Activated CD4-positive, alpha-beta T cell treated with anti-CD3 and anti-CD28 coated beads, Interleukin-2, amount 50 U/mL, for 1 hour (primary cell): ENCODE results near the gene OXCT2.

ENCODE experiments used
- DNase-seq: peaks from one replicate; pipeline ENCODE4 v3.0.0-alpha.2; 2020

OXCT2 gene

DNA sequence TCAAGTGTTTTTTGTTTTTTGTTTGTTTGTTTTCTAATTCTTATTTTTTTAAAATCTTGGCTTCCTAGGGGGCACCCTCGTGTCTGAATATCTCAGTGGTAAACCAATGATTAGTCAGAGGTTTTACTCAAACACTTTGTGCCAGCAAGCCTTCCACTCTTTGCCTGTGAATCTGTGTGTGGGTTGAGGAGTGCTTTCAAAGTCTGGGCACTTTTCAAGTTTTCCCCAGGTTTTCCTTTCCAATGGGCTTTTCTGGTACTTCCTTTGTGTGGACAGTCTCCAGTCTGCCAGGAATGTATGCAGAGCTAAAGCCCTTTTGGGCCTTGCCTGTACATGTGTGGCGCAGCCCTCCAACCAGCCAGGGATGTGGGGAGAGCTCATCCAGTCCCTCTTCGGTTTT lies 42.1 kb downstream of the OXCT2 start:
- DNase-seq: no peak

DNA sequence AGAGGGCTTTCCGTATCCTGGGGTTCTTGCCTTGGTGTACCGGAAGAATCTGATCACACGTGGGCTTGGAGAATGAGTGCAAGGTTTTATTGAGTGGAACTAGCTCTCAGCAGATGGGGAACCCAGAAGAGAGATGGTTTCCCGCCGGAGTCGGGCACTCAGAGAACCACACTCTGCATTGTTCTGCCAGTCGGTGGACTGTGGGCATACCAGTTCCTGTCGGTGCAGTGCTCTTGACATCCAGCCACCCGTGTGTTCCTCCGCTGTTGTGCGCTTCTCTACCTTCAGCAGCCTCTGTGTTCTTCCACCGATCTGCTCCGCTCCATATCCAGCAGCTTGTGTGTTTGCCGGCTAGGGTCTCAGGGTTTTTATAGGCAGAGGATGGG lies 43.2 kb downstream of the OXCT2 start:
- DNase-seq: no peak

DNA sequence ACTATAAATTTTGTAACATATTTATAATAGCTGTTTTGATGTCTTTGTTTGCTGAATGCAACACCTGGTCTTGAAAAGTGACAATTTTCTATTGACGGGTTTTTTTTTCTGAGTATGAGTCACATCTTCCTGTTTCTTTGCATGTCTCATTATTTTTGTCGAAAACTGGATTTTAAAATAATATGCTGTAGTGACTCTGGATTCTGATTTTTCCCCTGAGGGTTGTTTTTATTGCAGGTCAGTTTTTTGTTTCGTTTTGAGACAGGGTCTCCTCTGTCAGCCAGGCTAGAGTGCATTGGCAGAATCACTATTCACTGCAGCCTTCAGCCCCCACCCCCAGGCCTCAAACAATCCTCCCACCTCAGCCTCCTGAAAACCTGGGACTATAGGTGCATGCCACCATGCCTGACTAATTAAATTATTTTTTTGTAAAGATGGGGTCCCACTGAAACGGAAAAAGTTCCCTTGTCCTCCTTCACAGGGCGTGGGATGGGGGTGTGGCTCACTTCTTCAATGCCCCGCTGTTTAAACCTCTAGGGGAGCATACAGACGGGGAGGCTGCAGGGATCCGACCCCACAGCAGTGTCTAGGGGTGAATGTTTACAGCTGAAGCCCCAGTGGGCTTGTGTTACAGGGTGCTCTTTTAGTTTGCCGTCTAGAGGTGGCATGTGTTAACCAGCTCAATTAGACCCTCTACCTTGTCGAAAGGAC lies 43.8 kb downstream of the OXCT2 start:
- no peak for DNase-seq

DNA sequence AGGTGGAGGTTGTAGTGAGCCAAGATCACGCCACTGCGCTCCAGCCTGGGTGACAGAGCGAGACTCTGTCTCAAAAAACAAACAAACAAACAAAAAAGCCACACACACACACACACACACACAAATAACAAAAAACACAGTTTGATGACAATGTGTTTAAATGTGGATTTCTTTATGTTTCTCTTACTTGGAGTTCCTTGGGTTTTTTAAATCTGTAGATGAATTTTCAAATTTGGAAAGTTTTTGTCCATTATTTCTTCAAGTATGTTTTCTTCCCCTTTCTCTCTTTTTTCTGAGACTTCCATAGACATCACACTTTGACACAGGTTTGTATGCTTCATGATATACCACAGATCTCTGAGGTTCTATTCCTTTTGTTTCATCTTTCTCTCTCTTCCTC lies 44.5 kb downstream of the OXCT2 start:
- DNase-seq: no peak

DNA sequence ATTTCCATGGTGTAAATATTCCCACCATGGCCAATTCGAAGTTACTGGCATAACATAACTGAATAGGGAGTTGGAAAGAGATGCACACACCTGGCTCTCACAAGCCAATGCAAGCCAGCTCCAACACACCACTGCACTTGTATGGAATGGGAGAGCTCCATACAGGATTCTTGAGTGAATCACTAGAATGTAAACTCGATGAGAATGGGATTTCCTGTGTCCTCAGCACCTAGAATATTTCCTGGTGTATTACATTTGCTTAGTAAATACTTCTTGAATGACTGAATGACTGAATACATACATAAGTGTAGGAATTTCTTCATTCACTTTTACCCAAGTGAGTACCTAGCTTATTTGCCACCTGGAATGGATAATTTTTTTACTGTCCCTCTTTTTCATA lies 48.7 kb downstream of the OXCT2 start:
- DNase-seq: no peak

DNA sequence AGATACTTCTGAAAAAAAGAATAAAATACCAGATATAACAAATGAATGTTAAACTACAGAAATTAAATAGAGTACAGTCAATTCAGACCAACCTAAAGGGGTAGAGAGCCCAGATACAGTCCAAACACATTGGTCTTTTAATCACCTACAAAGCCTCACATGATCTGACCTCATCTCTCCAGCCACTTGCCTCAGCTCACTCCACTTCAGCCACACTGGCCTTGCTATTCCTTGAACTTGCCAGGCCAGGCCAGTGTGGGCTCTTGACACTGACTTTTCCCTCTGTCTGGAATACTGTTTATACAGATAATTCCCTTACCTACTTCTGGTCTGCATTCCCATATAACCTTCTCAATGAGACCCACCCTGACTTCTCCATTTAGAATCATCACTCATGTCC lies 49.5 kb downstream of the OXCT2 start:
- DNase-seq: no peak

DNA sequence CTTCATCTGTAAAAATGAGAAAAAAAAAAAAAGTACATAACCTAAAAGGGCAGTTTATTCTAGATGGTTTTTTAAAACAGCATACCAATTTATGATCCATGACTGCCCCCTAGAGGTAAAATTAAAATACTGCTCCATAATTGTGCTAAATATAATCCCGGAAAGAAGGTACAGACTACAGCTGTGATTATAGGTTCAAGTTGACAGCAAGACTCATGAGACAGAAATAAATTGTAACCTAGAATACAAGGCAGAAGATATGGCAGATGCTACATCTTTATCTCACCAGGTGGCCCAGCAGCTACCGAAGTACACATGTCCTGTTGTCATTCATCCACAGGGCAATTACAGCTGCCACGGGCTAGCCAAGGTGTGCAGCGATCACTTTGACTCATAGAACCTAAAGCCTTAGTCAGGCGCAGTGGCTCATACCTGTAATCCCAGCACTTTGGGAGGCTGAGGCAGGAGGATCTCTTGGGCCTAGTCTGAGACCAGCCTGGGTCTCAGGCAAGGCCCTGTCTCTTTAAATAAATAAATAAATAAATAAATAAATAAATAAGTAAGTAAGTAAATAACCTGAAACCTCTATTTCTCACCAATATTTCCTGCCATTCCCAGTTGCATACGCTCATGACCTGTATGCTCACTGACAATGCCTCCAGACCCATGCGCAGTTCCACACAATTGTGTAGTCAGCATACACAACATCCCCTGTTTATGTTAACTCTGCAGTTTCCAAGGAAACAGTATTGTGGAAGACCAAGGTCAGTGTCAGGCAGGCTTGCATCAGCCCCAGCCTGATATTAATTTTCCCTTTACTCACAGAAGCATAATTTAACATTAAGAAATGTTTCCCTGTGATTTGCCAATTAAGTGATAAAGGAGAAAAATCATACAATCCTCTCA lies 50.8 kb downstream of the OXCT2 start:
- no peak for DNase-seq
